Measurements from ENCODE around the gene PDGFRB.

PDGFRB gene

DNA sequence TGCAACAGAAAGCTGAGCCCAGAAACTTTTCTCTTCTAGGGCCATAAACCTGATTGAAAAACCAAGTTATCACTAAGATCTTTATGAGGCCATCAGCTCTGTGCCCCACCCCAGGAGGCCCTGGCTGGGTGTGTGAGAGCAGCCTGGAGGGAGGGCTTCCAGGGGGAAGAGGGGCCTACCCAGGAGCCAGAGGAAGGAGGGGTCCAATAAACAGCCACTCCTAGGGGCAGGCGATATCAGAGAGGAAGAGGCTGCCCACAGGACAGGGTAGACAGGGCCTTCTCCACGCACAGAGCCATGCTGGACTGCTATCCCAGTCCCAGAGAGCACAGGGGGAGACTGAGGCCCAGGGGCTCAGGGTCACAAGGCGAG is 6.5 kb upstream of the PDGFRB start:
- DNase-seq, result no peak

- DNase-seq, result no peak
These were observed 5.8 kb upstream of the PDGFRB start for GRCh38 chr5:150161242-150162141.

DNA sequence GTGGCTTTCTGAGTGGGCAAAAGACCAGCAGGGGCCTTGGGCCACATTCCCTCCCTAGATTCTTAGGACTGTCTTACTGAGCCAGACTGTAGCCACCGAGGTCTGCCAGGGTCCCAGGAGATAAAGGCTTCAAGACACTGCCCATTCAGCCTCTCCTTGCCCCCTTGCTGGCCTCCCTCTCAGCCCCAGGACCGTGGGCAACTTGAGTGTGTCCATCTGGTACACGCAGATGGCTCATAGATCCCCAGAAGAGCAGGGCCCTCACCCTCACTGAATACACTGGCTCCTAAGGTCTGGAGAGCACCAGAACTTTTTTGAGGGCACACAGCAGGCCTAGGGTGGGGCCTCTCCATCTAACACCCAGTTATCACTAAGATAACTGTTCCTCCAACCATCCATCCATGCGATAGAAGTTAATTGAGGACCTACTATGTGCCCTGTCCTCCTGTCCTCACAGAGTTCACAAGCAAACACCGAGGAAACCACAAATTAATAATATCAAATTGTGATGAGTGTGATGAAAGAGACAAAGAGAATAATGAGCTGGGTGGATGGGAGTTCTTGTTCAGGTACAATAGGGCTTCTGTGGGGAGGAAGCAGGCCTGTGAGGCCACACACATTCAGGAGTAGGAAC is 4.9 kb upstream of the PDGFRB start:
- no peak for DNase-seq

DNA sequence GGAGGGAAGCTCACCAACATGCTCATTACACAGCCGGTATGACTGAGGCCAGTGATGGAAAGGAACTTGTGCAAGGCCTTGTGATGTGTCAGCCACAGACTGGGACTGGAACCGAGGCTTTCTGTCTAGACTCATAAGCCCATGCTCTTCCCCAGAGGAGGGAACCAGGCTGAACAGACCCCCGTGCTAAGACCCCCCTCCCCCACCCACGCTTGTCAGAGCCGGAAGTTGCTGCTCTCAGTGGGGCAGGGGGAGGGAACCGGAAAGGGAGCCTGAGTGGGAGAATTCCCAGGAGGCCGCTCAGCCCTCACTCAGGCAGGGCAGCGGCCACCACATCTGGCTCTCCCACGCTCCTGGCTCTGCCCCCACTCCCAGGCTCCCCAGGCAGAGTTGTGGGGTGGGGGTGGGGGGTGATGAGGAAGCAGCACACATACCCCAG is 4.1 kb upstream of the PDGFRB start:
- DNase-seq, result no peak

DNA sequence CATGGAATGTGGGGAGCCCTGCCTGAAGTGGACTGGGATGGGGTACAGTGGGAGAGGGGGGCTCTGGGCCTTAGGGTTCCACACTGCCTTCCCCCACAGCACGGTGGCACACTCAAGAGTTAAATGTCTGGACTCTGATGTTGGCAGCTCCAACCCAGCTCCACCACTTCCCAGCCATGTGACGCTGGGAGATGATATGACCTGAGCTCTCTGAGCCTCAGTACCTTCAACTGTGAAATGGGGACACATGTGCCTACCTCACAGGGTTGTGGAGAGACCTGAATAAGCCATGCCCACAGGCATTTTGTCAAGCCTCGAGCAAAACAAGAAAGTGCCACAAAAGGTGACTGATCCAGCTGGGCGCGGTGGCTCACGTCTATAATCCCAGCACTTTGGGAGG is 3.4 kb upstream of the PDGFRB start:
- no peak for DNase-seq

DNA sequence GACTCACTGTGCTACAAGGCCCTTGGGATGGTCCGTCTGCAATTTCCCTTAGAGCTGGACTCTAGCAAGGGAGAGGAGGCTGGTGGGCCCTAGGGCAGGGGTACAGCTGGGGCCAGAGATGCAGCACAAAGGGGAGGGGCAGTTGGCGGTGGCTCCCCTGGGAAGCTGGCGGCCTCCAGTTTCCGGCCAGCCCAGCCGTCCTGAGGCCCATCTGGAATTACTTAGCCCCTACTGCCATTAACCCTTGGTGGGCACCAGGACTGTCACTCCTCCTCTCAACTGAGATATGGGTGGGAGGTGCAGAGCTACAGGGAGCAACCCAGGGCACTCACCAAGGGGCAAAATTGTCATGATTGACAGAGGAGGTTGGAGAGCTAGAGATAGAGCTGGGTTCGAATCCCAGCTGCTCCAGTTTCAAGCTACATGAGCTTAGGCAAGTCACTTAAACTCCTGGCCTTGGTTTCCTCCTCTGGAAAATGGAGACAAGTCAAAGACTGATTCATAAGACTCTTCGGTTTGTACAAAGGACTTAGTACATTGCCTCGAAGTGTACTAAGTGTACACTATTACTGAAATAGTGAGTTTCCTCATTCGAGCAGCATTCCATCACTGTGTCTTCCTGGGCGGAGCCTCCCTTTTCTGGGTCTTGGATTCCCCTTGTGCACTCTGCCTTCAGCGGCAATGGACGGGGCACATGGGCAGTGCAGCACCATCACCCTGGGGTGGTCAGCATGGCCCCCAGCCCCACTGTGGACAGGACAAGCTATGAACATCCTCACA is 2.7 kb upstream of the PDGFRB start:
- no peak for DNase-seq

GRCh38 chr5:150157168-150157567 is 1.5 kb upstream of the PDGFRB start:
- DNase-seq, result no peak

DNA sequence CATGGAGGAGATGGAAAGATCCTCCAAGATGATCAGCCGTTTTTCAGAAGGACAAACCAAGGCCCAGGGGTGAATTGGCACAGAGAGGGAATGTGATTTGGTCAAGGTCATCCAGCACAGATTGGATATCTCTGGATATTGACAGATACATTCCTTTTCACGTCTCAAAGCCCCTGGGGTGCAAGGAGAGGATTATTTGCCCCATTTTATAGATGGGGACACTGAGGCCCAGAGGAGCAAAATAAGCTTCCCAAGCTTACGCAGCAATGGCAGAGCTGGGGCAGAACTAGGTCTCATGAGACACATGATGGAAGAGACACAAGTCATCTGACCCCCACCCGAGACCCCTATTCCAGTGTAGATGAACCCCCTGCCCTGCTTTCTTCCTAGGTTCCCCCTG is 895 bp upstream of the PDGFRB start:
- no peak for DNase-seq

DNA sequence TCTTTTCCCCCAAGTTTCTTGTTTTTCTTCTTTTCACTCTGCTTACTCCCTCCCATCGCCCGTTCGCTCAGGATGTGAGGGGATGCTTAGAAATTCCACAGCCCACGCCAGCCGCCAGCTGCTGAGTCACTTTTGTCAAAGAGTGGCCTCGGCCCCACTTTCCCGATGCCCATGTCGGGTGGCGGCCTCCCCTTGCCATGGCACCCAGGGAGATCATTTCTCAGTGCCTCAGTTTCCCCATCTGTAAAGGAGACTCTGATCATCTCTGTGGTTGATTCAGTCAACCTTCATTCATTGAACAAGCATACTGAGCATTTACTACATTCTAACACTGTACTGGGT is 353 bp upstream of the PDGFRB start:
- no peak for DNase-seq

- no peak for DNase-seq
These were observed 972 bp downstream of the PDGFRB start for GRCh38 chr5:150154618-150155128.

GRCh38 chr5:150153957-150154617 is 1.6 kb downstream of the PDGFRB start:
- DNase-seq, result no peak

- no peak for DNase-seq
These were observed 2.2 kb downstream of the PDGFRB start for GRCh38 chr5:150153483-150153882.

- no peak for DNase-seq
These were observed 2.8 kb downstream of the PDGFRB start for GRCh38 chr5:150152636-150153462.

DNA sequence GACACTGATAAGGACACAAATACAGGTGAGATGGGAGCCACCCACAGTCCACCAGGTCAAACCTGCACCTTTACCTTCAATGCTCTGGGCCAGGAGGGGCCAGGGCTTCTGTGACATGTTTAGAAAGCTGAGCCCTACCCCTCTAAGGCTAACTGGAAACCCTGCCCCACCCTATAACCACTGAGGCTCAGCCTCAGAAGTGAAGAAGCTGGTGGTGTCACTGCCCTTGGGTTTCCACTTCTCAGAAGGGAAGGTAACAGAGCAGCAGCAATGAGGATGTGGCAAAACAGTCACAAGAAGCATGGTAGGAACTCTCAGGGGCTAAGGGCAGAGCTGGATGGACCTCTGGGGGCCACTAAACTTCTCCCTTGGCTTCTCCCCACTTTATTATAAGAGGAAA is 6.0 kb downstream of the PDGFRB start:
- DNase-seq, result no peak

DNA sequence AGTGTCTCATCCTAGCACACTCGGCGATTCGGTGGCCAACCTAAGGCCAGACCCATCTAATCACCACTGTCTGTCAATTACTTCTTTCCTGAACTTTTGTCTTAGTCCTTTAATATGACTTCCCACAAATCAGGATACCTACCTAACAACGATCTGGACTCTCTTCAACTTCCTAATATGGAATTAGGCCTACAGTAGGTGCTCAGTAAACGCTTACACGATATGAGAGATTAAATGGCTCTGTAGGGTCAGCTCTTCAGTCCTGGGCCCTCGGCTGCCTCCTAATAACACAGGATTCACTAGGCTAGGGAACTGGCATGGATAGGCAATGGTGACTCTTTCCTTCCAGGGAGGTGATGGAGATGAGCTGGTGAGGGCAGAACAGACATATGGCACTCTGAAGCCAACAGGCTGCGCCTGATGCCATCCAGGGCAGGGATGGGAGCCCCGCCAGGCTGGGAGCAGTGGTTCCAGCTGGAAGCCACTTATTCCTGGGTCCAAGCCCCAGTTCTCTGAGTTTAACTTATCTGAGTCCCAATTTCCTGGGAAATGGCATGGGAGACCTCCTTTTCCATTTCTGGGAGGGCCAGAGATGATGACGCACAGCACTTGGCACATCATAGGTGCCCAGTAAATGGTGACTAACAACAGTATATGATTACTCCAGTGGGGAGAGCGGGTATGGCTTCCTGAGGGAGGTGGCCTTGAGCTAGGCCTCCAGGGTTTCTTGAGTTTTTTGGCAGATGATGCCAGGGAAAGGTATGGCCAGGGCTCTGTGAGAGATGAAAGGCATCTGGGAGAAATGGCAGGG is 7.3 kb downstream of the PDGFRB start:
- no peak for DNase-seq

- DNase-seq, result no peak
These were observed 8.0 kb downstream of the PDGFRB start for GRCh38 chr5:150147670-150148069.

GRCh38 chr5:150146862-150147601 is 8.6 kb downstream of the PDGFRB start:
- no peak for DNase-seq

GRCh38 chr5:150146235-150146634 is 9.4 kb downstream of the PDGFRB start:
- DNase-seq, result no peak

GRCh38 chr5:150144879-150145278 is 10.8 kb downstream of the PDGFRB start:
- DNase-seq, result no peak

DNA sequence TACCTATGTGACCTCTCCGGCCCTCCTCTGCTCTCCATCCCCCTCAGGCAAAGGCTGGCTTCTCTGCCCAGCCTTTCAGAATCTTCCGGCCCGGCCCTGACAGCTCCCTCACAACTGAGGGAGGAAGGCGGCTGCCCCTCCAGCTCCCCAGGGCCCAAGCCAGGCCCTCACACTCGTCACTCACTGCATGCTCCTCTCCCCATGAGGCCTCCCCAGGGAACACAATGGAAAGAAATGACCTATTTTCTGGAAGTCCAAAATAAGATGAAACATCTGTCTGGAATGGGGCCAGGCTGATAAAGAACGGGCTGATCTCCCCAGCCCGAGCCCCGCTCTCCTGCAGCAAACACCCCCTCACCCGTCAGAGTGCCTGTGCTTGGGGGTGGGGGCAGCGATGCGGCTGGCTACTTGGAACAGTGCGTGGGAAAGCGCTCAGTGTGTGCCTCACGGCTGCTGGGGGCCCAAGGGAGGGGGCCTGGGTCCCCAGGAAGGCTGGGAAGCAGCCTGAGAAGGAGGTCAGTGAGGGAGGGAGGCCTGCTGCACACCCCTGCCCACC is 11.3 kb downstream of the PDGFRB start:
- DNase-seq, result no peak

Data from NCI-H2107 (cell line).